Measurements from ENCODE around the gene WDR35.

WDR35 gene

DNA sequence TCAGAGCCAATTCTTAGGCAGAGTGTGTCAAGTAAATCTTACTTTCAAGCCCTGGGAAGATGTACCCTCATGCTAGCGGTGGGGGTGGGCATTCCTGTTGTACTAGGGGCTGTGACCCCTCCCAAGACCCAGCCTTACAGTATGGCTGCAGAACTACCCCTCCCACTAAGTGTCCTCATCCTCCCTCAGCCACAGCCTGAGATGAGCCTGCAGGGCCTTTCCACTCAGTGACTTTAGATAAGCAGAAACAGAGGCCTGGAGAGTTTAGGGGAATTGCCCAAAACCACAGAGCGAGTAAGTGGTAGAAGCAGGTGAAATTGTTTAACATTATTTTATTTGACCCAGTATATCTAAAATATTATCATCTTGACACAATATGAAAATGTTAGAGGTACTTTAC is 124.8 kb downstream of the WDR35 start:
- no peak for DNase-seq

DNA sequence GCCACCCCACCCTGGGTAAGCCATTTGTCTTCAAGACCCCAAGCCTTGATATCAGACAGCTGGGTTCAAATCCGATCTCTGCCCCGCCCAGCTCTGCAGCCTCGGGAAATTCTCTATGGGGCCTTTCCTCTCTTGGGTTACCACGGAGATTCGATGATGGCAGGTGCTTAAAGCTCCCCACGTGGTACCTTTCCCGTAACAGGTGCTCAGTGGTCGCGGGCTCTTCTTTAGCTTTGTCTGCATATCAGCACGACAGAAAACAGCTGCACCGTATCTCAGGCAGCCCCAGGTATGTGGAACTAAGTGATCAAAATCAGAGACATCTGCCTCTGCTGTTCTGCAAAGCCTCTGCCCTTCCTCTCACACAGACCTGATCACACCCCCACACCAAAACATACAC is 125.5 kb downstream of the WDR35 start:
- no peak for DNase-seq

DNA sequence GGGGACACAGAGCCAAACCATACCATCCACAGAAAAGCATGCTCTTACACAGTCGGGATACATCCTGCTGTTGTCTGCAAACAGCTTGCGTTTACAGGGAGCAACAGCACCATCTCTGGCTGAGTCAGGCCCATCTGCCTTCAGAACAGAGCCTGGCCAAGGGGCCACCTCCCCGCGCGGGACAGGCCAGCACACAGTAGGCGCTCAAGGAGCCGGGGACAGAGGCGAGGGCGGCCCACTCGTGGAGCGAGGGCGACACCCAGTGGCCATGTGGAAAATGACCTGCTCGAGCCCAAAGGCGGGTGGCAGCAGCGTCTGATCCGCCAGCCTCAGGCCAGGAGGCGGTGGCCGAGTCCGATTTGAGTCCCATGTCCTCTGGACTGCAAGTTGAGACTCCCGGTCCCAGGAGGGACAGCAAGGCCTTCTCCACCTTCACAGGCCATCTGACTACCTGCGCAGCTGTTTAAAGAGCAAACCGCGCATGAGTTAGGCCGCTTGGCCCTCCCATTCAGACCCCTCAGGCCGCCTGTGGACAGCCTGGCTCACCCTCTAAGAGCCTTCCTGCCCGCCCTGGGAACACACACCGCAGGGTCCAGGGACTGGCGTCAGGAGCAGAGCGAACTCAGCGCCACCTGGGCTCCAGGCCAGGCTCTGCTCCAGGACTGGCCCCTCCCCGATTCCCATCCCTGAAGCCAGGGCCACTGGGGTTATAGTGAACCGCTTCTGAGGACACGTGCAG is 126.4 kb downstream of the WDR35 start:
- no peak for DNase-seq

DNA sequence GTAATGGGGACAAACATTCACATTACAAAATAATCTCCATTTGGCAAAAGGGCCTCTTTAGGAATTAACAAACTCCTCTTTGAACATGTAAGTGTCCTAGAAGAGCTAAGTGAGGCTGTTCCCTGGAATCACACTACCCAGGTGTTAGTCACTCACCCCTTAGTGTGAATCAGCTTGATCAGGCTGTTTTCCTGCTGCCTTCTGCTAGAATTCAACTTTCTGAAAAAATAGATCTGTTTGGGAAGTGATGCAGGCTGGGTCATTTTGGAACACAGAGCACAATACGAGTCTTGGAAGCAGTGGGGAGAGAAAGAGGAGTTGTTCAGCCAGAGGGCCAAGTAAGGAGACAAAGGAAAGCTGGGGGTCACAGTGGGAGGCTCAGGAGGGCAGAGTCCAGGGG is 128.1 kb downstream of the WDR35 start:
- no peak for DNase-seq

Measured in GDM1 (cell line).